IPS DF 6.9 (cell line): Measurements from ENCODE around the gene U2AF2.
"Not testable (repeated sequence)": the region's sequence is repeated elsewhere in the genome, so short reads cannot be mapped to it uniquely, and the experiment has no call there.

Source experiments
- DNase-seq: peaks from one replicate; pipeline ENCODE4 v3.0.0-alpha.2; 2013; ENCODE audit warnings: low read depth, low spot score
- H3K27ac ChIP-seq: one replicate; pipeline ENCODE4 v1.5.1; 2013; ENCODE audit warnings: low read length, control low read depth
- H3K27me3 ChIP-seq: 2 replicates; pipeline ENCODE4 v1.6.1; 2013; ENCODE audit warnings: mild to moderate bottlenecking, low read length; ENCODE audit not compliant: control insufficient read depth, insufficient read depth
- H3K36me3 ChIP-seq: 2 replicates; pipeline ENCODE4 v1.6.1; 2013; ENCODE audit warnings: low read length; ENCODE audit not compliant: control insufficient read depth, insufficient read depth
- H3K4me1 ChIP-seq: 2 replicates; pipeline ENCODE4 v1.6.1; 2013; ENCODE audit warnings: low read length; ENCODE audit not compliant: control insufficient read depth, insufficient read depth
- H3K4me3 ChIP-seq: 2 replicates; pipeline ENCODE4 v1.5.1; 2013; ENCODE audit warnings: mild to moderate bottlenecking, low read length
- H3K9me3 ChIP-seq: 2 replicates; pipeline ENCODE4 v1.6.1; 2013; ENCODE audit warnings: low read length, inconsistent platforms; ENCODE audit not compliant: control insufficient read depth, insufficient read depth
- WGBS: extraction: QIAGEN DNeasy Blood & Tissue Kit; methylation state at CpG from one replicate; pipeline ENCODE4 v1.1.7; 2013; ENCODE audit warnings: mixed read lengths, missing lambda C conversion rate; ENCODE audit not compliant: insufficient read length, insufficient coverage; 5-methylcytosine and 5-hydroxymethylcytosine counted together

The U2AF2 gene

DNA sequence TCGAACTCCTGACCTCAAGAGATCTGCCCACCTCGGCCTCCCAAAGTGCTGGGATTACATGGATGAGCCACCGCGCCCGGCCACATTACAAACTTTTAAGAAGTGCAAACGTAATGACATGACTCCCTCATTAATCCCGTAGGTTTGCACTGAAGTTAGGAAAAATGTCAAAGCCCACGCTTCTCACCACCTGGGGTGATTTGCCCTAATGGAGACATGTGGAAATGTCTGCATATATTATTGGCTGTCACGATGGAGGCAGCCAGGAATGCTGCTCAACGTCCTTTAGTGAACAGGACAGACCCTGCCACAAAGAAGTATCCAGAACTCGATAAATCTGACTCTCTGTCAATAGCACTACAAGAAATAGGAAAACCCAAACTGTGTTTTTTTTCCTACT, 62.4 kb downstream of the U2AF2 start:
- Histone ChIP-seq H3K4me1 (no peaks in the 10 kb centered on the region), H3K27ac (no peak overlapping the region), H3K27me3 (no peaks in the 10 kb centered on the region), H3K4me3 (no peak overlapping the region), H3K9me3 (no peaks in the 10 kb centered on the region; the same call in 1 of the 2 replicates), H3K36me3 (no peaks in the 10 kb centered on the region)
- DNase-seq: no peak
- no CpG with 5 or more reads among the region's 11 CpGs for WGBS

DNA sequence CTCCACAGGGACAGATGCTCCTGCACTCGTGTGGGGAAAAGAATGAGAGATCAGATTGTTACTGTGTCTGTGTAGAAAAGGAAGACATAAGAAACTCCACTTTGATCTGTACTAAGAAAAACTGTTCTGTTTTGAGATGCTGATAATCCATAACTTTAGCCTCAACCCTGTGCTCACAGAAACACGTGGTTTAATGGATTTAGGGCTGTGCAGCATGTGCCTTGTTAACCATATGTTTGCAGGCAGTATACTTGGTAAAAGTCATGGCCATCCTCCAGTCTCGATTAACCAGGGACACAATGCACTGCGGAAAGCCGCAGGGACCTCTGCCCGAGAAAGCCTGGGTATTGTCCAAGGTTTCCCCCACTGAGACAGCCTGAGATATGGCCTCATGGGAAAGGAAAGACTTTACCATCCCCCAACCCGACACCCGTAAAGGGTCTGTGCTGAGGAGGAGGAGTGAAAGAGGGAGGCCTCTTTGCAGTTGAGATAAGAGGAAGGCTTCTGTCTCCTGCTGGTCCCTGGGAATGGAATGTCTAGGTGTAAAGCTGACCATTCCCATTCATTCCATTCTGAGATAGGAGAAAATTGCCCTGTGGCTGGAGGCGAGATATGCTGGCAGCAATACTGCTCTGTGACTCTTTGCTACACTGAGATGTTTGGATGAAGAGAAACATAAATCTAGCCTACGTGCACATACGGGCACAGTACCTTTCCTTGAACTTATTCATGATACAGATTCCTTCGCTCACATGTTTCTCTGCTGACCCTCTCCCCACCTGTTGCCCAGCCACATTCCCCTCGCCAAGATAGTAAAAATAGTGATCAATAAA, 63.3 kb downstream of the U2AF2 start:
- H3K36me3 ChIP-seq, H3K27ac ChIP-seq, H3K4me3 ChIP-seq, DNase-seq, H3K4me1 ChIP-seq, H3K9me3 ChIP-seq, H3K27me3 ChIP-seq: not testable (repeated sequence)
- WGBS: no CpG with 5 or more reads among the region's 13 CpGs

DNA sequence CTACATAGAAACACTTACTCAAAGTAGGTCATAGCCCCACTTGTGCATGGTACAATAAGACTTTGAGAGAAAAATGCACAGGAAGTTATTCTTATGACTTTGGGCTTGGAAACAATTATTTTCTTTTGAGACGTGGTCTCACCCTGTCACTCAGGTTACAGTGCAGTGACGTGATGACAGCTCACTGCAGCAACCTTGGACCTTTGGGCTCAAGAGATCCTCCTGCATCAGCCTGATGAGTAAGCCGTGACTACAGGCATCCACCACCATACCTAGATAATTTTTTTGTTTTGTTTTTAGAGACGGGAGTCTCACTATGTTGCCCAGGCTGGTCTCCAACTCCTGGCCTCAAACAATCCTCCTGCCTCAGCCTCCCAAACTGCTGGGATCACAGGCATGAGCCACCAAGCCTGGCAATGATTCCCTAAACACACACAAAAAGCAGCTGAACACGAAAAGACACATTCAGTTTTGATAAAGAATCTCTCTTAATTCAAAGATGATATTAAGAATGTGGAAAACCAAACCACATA, 65.4 kb downstream of the U2AF2 start:
- no CpG with 5 or more reads among the region's 5 CpGs for WGBS
- peaks cover 2% of the 10 kb centered on the region for H3K9me3 ChIP-seq
- no peak for DNase-seq
- no peaks in the 10 kb centered on the region for H3K36me3 ChIP-seq
- no peak overlapping the region for H3K27ac ChIP-seq
- no peaks in the 10 kb centered on the region for H3K4me1 ChIP-seq
- no peaks in the 10 kb centered on the region for H3K27me3 ChIP-seq
- no peak overlapping the region for H3K4me3 ChIP-seq

DNA sequence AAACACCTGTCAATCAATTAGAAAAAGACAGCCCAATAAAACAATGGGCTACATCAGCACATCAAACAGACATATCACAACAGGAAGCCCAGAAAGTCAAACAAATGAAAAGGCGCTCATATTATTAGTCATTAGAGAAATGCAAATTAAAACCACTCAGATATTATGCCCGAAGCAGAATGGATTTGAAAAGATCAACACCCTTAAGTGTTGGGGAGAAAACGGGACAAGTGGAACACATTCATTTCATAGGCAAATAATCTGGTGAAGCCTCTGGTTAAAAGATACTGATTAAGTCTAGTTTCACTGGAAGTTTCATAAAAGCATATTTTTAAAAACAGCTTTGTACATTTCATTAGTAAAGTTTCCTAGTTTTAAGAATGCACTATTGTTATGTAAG, 66.0 kb downstream of the U2AF2 start:
- no peaks in the 10 kb centered on the region for H3K27me3 ChIP-seq
- no peaks in the 10 kb centered on the region for H3K4me1 ChIP-seq
- no peaks in the 10 kb centered on the region for H3K36me3 ChIP-seq
- no peak overlapping the region for H3K27ac ChIP-seq
- DNase-seq: no peak
- H3K4me3 ChIP-seq: no peak overlapping the region
- no CpG with 5 or more reads among the region's 3 CpGs for WGBS
- peaks cover 2% of the 10 kb centered on the region for H3K9me3 ChIP-seq

DNA sequence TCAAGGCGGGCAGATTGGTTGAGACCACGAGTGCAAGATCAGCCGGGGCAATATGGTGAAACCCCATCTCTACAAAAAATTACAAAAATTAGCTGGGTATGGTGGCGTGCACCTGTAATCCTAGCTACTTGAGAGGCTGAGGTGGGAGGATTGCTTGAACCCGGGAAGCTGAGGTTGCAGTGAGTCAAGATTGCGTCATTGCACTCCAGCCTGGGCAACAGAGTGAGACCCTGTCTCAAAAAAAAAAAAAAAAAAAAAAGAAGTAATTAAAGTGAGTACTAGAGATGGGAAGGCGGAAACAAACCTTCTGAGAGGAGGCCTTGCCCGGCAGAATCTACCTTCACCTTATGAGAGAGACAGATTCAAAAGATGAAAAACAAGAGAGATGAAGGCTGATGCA, 68.7 kb downstream of the U2AF2 start:
- peaks cover 3% of the 10 kb centered on the region for H3K9me3 ChIP-seq
- DNase-seq: no peak
- no peak overlapping the region for H3K4me3 ChIP-seq
- no peaks in the 10 kb centered on the region for H3K4me1 ChIP-seq
- no CpG with 5 or more reads among the region's 8 CpGs for WGBS
- no peaks in the 10 kb centered on the region for H3K36me3 ChIP-seq
- H3K27me3 ChIP-seq: no peaks in the 10 kb centered on the region
- no peak overlapping the region for H3K27ac ChIP-seq
